Stimulated activated CD8-positive, alpha-beta memory T cell treated with anti-CD3 and anti-CD28 coated beads, Interleukin-4, amount 100 ng/mL, for 48 hours (primary cell): ENCODE results near the gene LTC4S.

Source experiments
- DNase-seq: peaks from one replicate; pipeline ENCODE4 v3.0.0-alpha.2; 2020

Gene LTC4S

GRCh38 chr5:179814090-179814489 is 20.3 kb downstream of the LTC4S start:
- DNase-seq, result no peak

DNA sequence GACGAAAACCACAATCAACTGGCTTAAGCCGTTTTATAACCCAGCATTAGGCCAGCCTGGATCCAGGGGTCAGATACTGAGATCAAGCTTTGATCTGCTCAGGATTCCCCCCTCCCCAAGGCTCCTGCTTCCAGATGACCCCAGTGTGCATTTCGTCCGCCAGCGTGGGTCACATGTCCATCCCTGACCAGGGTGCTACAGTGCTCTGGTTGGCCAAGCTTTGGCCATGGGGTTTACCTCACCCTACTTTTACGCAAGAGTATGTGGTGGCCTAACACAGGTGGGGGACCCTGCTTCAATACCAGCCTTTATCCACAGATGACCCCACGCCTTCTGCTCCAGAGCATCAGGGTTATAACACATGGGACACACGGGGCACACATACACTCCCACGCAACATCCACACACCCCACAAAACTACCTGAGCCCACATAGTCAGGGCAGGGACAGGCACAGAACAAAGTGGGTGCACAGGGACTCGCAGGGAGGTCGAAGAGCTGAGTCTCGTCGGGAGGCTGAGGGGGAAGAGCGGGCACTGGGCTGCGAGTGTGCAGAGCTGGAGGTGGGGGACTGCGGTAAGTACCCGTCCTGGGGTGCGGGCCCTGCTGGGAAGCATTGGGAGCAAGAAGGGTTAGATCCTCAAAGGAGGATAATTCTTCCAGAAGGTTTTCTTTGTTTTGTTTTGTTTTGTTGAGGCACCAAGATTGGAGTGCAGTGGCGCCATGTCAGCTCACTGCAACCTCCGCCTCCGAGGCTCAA is 21.9 kb downstream of the LTC4S start:
- no peak for DNase-seq

DNA sequence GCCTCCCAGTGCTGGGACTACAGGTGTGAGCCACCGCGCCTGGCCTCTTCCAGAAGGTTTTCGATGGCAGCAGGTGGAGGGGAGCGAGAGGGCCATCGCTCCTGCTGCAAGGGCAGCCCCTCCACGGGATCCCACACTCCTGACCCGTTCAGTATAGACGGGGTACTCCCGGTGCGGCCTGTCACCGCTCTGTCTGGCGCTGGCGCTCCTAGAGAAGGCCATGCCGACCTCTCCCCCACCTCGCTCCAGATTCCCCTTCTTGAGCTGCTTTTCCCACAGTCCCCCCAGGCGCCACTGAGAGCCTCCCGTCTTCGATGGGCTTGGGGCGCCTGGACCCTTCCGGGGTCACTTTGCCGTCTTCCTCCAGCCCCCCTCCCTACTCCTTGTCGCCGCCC is 22.6 kb downstream of the LTC4S start:
- DNase-seq, result no peak

- DNase-seq, result no peak
Observed at GRCh38 chr5:179816796-179817469, 23.1 kb downstream of the LTC4S start.

GRCh38 chr5:179817470-179817840 is 23.7 kb downstream of the LTC4S start:
- DNase-seq, result no peak

- DNase-seq, result no peak
Observed at GRCh38 chr5:179817890-179818745, 24.3 kb downstream of the LTC4S start.

GRCh38 chr5:179818746-179819295 is 25.0 kb downstream of the LTC4S start:
- peak; percentile 89 for DNase-seq

GRCh38 chr5:179819296-179820126 is 25.7 kb downstream of the LTC4S start:
- peak; percentile 65 for DNase-seq

DNA sequence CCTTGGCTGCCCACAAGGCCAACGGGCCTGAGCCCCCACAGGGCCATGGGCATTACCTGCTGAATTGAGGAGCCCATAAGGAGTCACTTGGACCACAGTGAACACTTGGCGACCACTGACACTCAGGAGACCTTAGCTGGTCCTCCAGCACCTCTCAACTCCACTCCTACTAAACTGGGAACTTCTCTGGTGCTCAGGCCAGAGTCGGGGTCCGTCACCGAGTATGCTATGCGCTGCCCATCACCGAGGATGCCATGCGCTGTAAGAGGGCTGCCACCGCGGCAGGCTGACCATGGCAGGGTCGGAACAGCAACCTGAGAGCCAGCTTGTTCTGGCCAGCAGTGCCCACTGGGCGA is 26.3 kb downstream of the LTC4S start:
- no peak for DNase-seq

DNA sequence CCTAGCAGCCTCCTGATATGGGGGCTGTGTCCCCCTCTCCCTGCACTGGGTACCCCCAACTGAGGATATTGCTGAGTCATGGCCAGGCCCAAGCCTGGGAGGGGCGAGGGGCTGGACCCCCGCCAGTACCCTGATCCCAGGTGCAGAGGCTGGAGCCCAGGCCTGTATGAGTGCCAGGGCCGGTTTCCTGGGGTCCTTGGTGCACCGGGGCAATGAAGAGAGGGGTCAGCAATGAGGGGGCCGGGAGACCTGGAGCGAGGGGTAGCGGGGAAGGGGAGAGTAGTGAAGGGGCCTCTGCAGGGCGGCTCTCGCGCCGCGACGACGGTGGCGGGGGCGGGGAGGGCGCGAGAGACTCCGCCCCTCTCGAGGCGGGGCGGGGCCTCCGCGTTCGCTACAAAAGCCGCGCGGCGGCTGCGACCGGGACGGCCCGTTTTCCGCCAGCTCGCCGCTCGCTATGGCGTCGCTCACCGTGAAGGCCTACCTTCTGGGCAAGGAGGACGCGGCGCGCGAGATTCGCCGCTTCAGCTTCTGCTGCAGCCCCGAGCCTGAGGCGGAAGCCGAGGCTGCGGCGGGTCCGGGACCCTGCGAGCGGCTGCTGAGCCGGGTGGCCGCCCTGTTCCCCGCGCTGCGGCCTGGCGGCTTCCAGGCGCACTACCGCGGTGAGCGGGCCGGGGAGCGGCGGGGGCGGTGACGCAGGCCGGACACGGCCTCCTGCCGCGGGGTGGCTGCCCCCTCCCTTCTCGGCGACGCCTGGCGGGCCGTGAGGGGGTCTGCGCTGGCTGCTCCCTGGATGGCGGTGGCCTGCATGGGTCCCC is 26.9 kb downstream of the LTC4S start, which contains the start of gene SQSTM1:
SQSTM1 (plus strand) TSS at position 423 of the 815 bp plus-strand sequence; CDS start at position 455, 32 bp downstream.
- DNase-seq, result peak; percentile 86

DNA sequence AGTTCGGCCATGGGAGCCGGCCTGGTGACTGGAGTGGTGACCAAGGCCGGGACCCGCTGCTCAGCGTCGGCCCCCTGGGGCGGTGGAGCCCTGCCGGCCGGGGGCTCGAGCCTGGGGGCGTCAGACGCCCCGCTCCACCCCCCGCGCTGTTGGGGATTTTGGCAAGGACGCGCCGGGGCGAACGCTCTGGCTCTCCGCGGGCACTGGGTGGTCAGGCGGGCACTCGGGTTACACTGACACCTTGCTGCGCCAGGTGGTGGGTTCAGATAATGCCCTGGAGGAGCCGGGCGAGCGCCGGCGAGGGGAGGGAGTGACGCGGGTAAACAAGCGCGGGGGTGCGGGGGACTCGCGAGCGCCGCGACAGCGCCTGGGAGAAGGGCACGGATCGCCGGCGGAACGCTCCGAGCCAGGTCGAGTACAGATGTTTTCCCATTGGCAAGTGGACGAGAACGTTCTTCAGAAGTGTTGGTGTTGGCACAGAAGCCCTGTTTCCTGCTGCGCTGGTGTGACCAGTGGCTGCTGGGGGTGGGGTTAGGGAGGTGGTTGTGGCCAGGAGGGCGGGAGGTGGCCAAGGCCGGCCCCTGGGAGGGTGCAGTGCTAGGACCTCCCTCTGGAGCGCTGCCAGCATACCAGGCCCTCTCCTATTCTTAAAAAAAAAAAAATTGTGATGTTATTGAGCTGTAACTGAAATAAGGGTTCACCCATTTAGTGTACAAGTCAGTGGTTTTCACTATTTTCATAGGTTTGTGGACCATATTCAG is 27.7 kb downstream of the LTC4S start:
- peak; percentile 89 for DNase-seq

DNA sequence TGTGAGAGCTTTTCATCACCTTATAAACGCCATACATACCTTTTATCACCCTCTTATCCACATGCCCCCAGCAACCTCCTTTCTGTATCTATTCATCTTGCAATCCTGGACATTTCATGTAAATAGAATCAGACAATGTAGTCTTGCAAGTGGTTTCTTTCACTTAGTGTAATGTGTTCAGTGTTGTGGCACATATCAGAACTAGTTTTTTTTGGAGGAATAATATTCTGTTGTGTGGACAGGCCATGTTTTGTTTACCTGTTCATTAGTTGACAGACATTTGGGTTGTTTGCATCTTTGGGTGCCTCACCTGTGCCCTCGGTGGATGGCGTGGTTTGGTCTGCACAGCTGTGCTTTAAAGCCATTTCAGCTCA is 28.3 kb downstream of the LTC4S start:
- DNase-seq, result no peak

DNA sequence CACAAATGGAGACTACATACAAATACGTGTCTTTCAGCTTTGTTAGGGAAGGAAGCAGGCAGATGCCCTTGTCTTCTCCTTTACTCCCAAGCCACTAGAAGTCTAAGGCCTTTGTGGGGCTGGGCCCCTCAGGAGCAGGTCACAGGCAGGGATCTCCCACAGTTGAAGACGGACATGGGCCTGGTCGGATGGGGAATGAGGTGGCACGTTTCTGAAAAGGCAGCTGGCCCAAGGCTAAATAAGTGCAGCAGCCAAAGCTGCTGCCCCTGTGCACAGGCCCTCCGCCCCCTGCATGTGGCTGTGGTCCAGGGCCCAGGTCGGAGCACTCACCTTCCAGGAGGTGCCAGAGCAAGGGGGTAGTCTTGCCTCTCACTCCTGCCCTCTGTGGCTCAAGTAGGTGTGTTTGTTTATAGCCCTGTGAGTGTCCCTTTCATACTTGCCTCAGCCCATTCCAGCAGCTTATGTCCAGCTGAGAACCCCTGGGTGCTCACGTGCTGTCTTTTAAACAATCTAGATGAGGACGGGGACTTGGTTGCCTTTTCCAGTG is 28.7 kb downstream of the LTC4S start:
- no peak for DNase-seq

- DNase-seq, result no peak
Observed at GRCh38 chr5:179823937-179824744, 30.4 kb downstream of the LTC4S start.

- DNase-seq, result no peak
Observed at GRCh38 chr5:179824745-179825112, 30.9 kb downstream of the LTC4S start.

DNA sequence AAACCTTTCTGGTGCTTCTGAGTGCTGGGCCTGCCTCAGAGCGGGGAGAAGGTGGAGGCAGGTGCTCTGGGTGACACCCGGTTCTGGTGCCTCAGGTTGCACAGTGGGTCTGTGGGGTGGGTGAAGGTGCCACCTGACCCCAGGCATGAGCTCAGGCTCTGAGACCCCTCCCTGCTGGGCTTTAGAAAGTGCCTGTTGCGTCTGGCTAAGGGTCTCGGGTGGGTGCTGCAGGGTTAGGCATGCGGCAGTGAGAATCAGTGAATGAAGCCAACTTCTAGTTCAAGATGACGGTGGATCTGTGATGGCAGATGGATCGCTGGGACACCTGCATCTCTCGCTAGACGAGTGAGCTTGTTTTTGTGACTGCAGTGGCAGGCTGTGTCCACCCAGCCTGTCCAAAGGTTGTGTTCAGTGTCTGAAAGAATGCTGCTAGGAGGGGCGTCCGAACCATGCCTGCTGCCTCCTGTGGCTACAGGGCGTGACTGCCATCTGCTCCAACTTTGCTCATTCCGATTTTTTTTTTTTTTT is 31.9 kb downstream of the LTC4S start:
- no peak for DNase-seq

- peak; percentile 70 for DNase-seq
Observed at GRCh38 chr5:179827680-179828079, 33.9 kb downstream of the LTC4S start.

- DNase-seq, result no peak
Observed at GRCh38 chr5:179828756-179829421, 35.1 kb downstream of the LTC4S start.
